Fibroblast of lung (primary cell): ENCODE measurements around the gene ABHD16B.

Experiments used
- CTCF ChIP-seq, 2 donors: IDR thresholded peaks in 1 of 2; conservative IDR thresholded peaks in 1 of 2; 1 replicate in 1 of 2; 2 replicates in 1 of 2; pipeline ENCODE4 v1.5.1; 2011 to 2012; ENCODE audit warnings: low read length in 2 of 2, control low read depth in 1 of 2, inconsistent platforms in 1 of 2, low read depth in 1 of 2, mild to moderate bottlenecking in 1 of 2
- EZH2 ChIP-seq: IDR thresholded peaks from 2 replicates; pipeline ENCODE4 v1.5.1; 2012; ENCODE audit warnings: low read length, control low read depth, mild to moderate bottlenecking; ENCODE audit errors: missing control alignments

GRCh38 chr20:63831993-63832686 lies 29.2 kb upstream of the ABHD16B start:
- TF ChIP-seq CTCF (conservative IDR thresholded peaks at IDR 0.05 in 1 of 2, IDR thresholded peaks at IDR 0.05 in 1 of 2; ENCODE audit: low read depth in 1 of 2, low read length in 2 of 2), result no peak
- no peak for TF ChIP-seq EZH2
